ENCODE data around the gene BTBD16. TPM values are rescaled to one million over a fixed set of nuclear protein-coding genes. Genes with fewer than 3 reads are reported as not detected.

BTBD16 gene
- total RNA-seq, 1 donor from 2014 or later = not detected

DNA sequence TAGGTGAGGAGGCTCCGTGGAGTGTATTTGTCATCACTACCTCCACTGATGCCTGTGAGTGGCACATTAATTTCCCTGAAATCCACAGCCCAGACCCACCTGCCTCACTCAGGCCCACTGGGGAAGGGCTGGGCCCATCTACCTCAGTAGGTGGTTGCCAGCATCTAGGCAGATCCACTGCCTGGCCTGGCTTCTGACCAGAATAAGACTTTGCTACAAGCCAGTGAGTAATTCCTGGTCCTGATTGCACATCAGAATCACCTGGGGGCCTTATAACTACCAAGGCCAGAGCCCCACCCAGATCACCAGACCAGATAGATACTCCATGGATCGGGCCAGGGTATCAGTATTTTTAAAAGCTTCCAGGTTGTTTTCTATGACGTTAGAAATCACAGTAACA, 65.9 kb downstream of the BTBD16 start:
- intact Hi-C loops (cut with DNase I) = no loop called here
- Histone ChIP-seq H3K36me3 (no peaks in the 10 kb centered on the region), H3K27ac (no peak overlapping the region), H3K4me3 (no peak overlapping the region), H3K4me1 (no peaks in the 10 kb centered on the region), H3K9me3 (no peaks in the 10 kb centered on the region), H3K27me3 (no peaks in the 10 kb centered on the region)
- no peak for DNase-seq (ENCODE audit: low spot score in 2 of 2)
- TF ChIP-seq, protein P1, sequence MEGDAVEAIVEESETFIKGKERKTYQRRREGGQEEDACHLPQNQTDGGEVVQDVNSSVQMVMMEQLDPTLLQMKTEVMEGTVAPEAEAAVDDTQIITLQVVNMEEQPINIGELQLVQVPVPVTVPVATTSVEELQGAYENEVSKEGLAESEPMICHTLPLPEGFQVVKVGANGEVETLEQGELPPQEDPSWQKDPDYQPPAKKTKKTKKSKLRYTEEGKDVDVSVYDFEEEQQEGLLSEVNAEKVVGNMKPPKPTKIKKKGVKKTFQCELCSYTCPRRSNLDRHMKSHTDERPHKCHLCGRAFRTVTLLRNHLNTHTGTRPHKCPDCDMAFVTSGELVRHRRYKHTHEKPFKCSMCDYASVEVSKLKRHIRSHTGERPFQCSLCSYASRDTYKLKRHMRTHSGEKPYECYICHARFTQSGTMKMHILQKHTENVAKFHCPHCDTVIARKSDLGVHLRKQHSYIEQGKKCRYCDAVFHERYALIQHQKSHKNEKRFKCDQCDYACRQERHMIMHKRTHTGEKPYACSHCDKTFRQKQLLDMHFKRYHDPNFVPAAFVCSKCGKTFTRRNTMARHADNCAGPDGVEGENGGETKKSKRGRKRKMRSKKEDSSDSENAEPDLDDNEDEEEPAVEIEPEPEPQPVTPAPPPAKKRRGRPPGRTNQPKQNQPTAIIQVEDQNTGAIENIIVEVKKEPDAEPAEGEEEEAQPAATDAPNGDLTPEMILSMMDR (IDR thresholded peaks at IDR 0.05) = no peak

DNA sequence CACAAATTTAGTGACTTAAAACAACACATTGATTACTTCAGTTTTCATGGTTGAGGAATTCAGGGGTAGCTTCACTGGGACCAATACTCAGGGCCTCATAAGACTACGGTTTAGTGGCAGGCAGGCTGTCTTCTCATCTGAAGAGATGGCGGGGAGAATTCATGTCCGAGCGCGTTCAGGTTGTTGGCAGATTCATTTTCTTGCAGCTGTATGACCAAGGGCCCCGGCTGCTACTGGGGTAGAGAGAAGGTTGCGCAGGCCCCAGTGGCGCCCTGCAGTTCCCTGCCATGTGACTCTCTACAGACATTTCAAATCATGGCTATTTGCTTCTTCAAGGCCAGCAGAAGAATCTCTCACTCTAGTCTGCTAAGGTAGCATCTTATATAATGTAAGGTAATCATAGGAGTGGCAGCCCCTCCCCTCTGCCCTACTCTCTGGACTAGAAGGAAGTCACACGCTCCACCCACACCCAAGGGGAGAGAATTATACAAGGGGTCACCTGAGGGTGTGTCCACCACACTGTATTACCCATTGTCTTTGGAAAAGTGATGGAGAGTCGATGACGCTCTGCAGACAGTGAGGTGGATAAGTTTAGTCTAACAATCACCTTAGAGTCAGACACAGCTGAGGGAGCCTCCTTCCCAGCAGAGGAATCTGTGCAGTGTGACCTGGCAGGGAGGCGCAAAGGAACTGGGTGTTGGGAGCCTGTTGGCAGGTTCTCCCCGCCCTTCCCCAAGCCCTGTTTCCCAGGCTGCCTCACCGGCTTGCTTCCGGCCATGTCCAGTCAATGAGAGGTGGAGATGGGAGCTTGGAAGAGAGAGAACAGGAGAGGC, 67.7 kb downstream of the BTBD16 start:
- TF ChIP-seq, protein P1 (IDR thresholded peaks at IDR 0.05) = no peak
- Histone ChIP-seq H3K4me1 (no peaks in the 10 kb centered on the region), H3K36me3 (no peaks in the 10 kb centered on the region), H3K27me3 (no peaks in the 10 kb centered on the region), H3K27ac (no peak overlapping the region), H3K9me3 (no peaks in the 10 kb centered on the region), H3K4me3 (no peak overlapping the region)
- DNase-seq (ENCODE audit: low spot score in 2 of 2) = no peak
- intact Hi-C loops (cut with DNase I) = no loop called here

DNA sequence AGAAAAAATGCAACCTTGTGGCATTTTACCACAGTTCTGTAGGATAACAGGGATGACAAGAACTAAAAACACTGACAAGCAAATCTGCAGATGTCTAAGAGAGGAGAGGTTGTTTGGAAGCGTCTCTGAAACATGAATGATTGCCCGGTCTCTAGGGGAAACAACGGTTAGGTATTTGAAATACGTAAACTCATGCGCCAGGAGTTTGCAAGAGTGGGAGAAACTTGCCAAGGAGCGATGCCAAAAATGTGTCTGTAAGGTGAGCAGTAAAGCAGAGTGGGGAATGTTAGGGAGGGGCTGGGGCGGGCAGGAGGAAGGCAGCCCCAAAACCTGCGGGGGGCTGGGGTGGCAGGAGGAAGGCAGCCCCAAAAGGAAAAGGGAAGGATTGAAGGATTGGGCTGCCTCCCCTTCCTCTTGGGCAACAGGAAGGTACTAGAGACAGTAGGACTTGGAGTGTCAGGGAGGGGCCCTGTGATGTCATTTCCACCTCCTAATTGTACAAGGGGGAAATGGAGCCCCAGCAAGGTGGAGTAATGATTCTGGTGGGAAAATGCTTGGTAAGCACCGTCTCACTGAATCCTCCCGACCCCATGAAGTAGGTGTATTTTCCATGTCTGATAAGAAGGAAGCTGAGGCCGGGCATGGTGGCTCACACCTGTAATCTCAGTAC, 70.2 kb downstream of the BTBD16 start:
- intact Hi-C loops (cut with DNase I) = no loop called here
- Histone ChIP-seq H3K4me1 (no peaks in the 10 kb centered on the region), H3K27ac (no peak overlapping the region), H3K36me3 (no peaks in the 10 kb centered on the region), H3K27me3 (no peaks in the 10 kb centered on the region), H3K9me3 (no peaks in the 10 kb centered on the region), H3K4me3 (no peak overlapping the region)
- DNase-seq (ENCODE audit: low spot score in 2 of 2) = no peak
- TF ChIP-seq, protein P1 (IDR thresholded peaks at IDR 0.05) = no peak

DNA sequence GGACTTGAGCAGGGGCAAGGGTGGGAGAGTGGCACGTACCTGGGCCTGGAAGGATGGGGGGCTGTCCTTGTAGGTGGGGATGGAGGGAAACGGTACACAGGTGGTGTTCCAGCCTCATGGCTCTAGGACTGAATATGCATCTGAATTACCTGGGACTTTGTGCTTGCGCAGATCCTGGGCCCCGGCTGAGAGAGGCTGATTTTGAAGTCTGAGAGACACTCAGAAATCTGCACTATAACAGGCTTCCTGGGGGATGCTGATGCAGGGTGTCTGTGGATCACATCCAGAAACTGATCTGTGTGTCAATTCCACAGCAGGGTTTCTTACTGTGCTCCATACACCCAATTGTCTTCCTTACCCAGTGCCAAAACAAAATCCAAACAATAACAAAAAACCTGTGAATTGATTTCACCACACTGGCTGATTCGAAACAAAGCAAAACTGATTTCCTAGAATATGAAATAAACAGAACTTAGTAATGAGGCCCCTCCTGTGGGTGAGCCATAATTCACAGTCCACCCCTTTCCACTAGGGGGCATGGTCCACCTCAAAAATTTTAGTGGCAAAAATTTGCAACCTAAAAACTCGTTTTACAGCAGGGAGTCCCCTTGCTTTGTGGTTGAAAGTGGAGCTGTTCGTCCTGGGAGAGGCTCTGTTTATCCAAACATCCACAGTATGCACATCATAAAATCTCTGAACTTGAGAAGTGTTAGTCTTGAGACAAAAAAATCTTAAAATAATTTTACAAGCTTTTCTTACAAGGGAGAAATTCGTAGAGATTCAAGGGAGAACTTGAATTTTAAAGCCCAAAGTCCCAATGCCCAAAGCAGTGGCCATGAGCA, 71.4 kb downstream of the BTBD16 start:
- DNase-seq (ENCODE audit: low spot score in 2 of 2) = no peak
- Histone ChIP-seq H3K27me3 (no peaks in the 10 kb centered on the region), H3K27ac (no peak overlapping the region), H3K36me3 (no peaks in the 10 kb centered on the region), H3K9me3 (no peaks in the 10 kb centered on the region), H3K4me3 (no peak overlapping the region), H3K4me1 (no peaks in the 10 kb centered on the region)
- TF ChIP-seq, protein P1 (IDR thresholded peaks at IDR 0.05) = peak; percentile 60 to 82 (median 69)
- intact Hi-C loops (cut with DNase I) = loop anchor here (2.0 kb wide), 3 partner anchors 44 to 222 kb away; no protein-coding TSS in a partner anchor

DNA sequence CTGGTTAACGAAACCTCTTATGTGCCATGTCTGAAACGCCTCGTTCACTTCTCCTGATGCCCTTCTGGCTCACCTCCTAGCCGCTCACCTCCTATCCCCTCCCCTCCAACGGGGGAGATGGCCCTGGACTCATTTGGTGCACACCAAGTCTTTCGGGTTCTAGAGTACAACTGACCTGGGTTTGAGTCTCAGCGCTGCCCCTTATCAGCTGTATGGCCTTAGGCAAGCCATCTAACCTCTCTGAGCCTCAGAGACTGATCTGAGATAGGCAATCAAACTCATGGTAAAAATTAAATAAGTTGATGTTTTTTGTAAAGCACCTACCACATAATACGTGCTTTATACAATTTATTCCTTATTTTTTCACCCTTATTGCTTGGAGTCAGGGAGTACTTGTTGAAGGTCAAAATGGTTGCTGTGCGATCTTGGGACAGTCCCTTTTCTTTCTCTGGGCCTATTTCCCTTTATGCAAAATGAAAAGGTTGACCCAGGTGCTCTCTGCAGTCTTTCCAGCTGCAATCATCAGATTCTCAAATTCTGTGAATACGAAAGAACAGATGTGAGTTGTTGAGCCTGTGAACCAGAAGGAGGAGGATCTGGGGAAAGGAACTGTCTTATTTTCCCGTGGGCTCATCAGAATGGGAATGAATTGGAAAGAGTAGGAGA, 72.2 kb downstream of the BTBD16 start:
- intact Hi-C loops (cut with DNase I) = loop anchor here (2.0 kb wide), 3 partner anchors 44 to 222 kb away; no protein-coding TSS in a partner anchor
- Histone ChIP-seq H3K36me3 (no peaks in the 10 kb centered on the region), H3K9me3 (no peaks in the 10 kb centered on the region), H3K4me3 (no peak overlapping the region), H3K27me3 (no peaks in the 10 kb centered on the region), H3K4me1 (no peaks in the 10 kb centered on the region), H3K27ac (no peak overlapping the region)
- TF ChIP-seq, protein P1 (IDR thresholded peaks at IDR 0.05) = no peak
- DNase-seq (ENCODE audit: low spot score in 2 of 2) = no peak
